HCT116 (cell line): ENCODE data around the gene REEP3. TPM values are rescaled to one million over a fixed set of nuclear protein-coding genes. Genes with fewer than 3 reads are reported as not detected.
"Not testable (repeated sequence)": the region's sequence is repeated elsewhere in the genome, so short reads cannot be mapped to it uniquely, and the experiment has no call there.

ENCODE experiments used
- ATAC-seq: fragments of 200-7000 bp; cut with Tn5 transposase; 2 replicates; pipeline ENCODE4 v1.9.1; 2020; ENCODE audit warnings: mild to moderate bottlenecking, moderate library complexity
- BruUV-seq: library from RNA; stranded (reverse); fragments of 400-500 nt; replicated peaks from 2 replicates; lab custom pipeline; 2021; lab: Mats Ljungman, UMichigan
- CTCF ChIA-PET: fragments of 300-600 bp; sonication (Branson Sonifier 250); formaldehyde crosslinking; loops from one replicate; lab custom pipeline; 2021; ENCODE audit warnings: antibody characterized with exemption; lab: Charles Lee
- POLR2A ChIA-PET: fragments of 300-600, 350-600 bp; sonication (Branson Sonifier 250); formaldehyde crosslinking; loops from one replicate; lab custom pipeline; 2021; ENCODE audit warnings: antibody characterized with exemption; lab: Charles Lee
- RAD21 ChIA-PET, 2 experiments: fragments of 300-600 bp; sonication (Branson Sonifier 250); formaldehyde crosslinking; loops; one replicate each; lab custom pipeline; 2023; ENCODE audit warnings: low total read pairs in 2 of 2; ENCODE audit not compliant: uncharacterized antibody in 2 of 2, unreplicated experiment in 2 of 2, low non-redundant PET in 1 of 2; lab: Charles Lee
- DNase-seq: peaks from one replicate; pipeline ENCODE4 v3.0.0-alpha.2; 2010; ENCODE audit warnings: low read depth, low spot score
- H2AFZ ChIP-seq: fragments of 200-600 bp; shearing (Covaris generic), sonication (generic); 2 replicates; pipeline ENCODE4 v1.6.1; 2017; ENCODE audit warnings: low read depth, mixed run types, mixed read lengths, antibody characterized with exemption, low read length; ENCODE audit not compliant: poor library complexity, severe bottlenecking
- H3K27ac ChIP-seq: 2 replicates; pipeline ENCODE4 v1.5.1; 2012; ENCODE audit warnings: low read depth, low read length
- H3K27me3 ChIP-seq: fragments of 200-600 bp; sonication (generic); 2 replicates; pipeline ENCODE4 v1.6.1; 2016; ENCODE audit warnings: mixed run types, low read length, mixed read lengths; ENCODE audit not compliant: insufficient read depth
- H3K36me3 ChIP-seq, 2 experiments: fragments of 200-500 bp in 1 of 2; fragments of 200-600 bp in 1 of 2; sonication (Bioruptor generic) in 1 of 2; sonication (generic) in 1 of 2; 2 replicates each; pipeline versions ENCODE4 v1.5.1 to v1.6.1; 2014 to 2016; ENCODE audit warnings: low read length in 2 of 2, inconsistent platforms in 1 of 2, mixed read lengths in 1 of 2, mixed run types in 1 of 2; ENCODE audit not compliant: insufficient read depth in 2 of 2, control insufficient read depth in 1 of 2
- H3K4me1 ChIP-seq, 2 experiments: fragments of 200-600 bp in 1 of 2; sonication (generic) in 1 of 2; 2 replicates each; pipeline versions ENCODE4 v1.5.1 to v1.6.1; 2012 to 2017; ENCODE audit warnings: low read length in 2 of 2, inconsistent platforms in 1 of 2, mild to moderate bottlenecking in 1 of 2, mixed read lengths in 1 of 2, mixed run types in 1 of 2, moderate library complexity in 1 of 2; ENCODE audit not compliant: insufficient read depth in 2 of 2, control insufficient read depth in 1 of 2
- H3K4me2 ChIP-seq: fragments of 200-600 bp; sonication (generic); 2 replicates; pipeline ENCODE4 v1.6.1; 2017; ENCODE audit warnings: mixed run types, low read length, mixed read lengths
- H3K4me3 ChIP-seq, 2 experiments: fragments of 200-600 bp in 1 of 2; sonication (generic) in 1 of 2; replicated peaks in 1 of 2; 2 replicates each; pipeline ENCODE4 v1.5.1; 2011 to 2016; ENCODE audit warnings: low read length in 2 of 2, control low read depth in 1 of 2, low read depth in 1 of 2, mild to moderate bottlenecking in 1 of 2, mixed read lengths in 1 of 2, mixed run types in 1 of 2
- H3K79me2 ChIP-seq: fragments of 200-600 bp; sonication (generic); 2 replicates; pipeline ENCODE4 v1.6.1; 2017; ENCODE audit warnings: mild to moderate bottlenecking, mixed run types, low read length, moderate library complexity, mixed read lengths; ENCODE audit not compliant: insufficient read depth
- H3K9ac ChIP-seq: fragments of 200-600 bp; sonication (generic); 2 replicates; pipeline ENCODE4 v1.6.1; 2016; ENCODE audit warnings: low read length, mixed read lengths
- H3K9me2 ChIP-seq: fragments of 200-600 bp; sonication (generic), shearing (Covaris generic); 2 replicates; pipeline ENCODE4 v1.6.1; 2017; ENCODE audit warnings: mixed run types, mild to moderate bottlenecking, moderate library complexity; ENCODE audit not compliant: insufficient read depth
- H3K9me3 ChIP-seq, 2 experiments: fragments of 200-500 bp in 1 of 2; fragments of 200-600 bp in 1 of 2; sonication (Bioruptor generic) in 1 of 2; sonication (generic) in 1 of 2; 2 replicates each; pipeline ENCODE4 v1.6.1; 2014 to 2017; ENCODE audit warnings: low read length in 2 of 2, mixed read lengths in 2 of 2, inconsistent platforms in 1 of 2, low read depth in 1 of 2, mild to moderate bottlenecking in 1 of 2, mixed run types in 1 of 2, moderate library complexity in 1 of 2; ENCODE audit not compliant: control insufficient read depth in 1 of 2, insufficient read depth in 1 of 2
- H4K20me1 ChIP-seq: fragments of 200-600 bp; sonication (generic), shearing (Covaris generic); 2 replicates; pipeline ENCODE4 v1.6.1; 2017; ENCODE audit warnings: mixed run types, mild to moderate bottlenecking, moderate library complexity; ENCODE audit not compliant: insufficient read depth
- CEBPB ChIP-seq: IDR thresholded peaks from 2 replicates; pipeline ENCODE4 v1.6.1; 2012; ENCODE audit warnings: low read depth
- CTCF ChIP-seq, 3 experiments: fragments of 200-600 bp in 1 of 3; sonication (generic) in 1 of 3; IDR thresholded peaks in 2 of 3; conservative IDR thresholded peaks in 1 of 3; 2 replicates each; pipeline ENCODE4 v1.5.1; 2012 to 2017; ENCODE audit warnings: low read depth in 2 of 3, low read length in 2 of 3, antibody characterized with exemption in 1 of 3, borderline replicate concordance in 1 of 3, control low read depth in 1 of 3, mild to moderate bottlenecking in 1 of 3, mixed read lengths in 1 of 3, mixed run types in 1 of 3, moderate library complexity in 1 of 3; ENCODE audit not compliant: insufficient read depth in 1 of 3
- ELF1 ChIP-seq: IDR thresholded peaks from 2 replicates; pipeline ENCODE4 v1.6.1; 2012; ENCODE audit warnings: low read depth, borderline replicate concordance
- TCF7L2 ChIP-seq: IDR thresholded peaks from 2 replicates; pipeline ENCODE4 v1.7.0; 2011; ENCODE audit warnings: borderline replicate concordance, inconsistent platforms; ENCODE audit not compliant: insufficient read depth, insufficient read length; ENCODE audit errors: extremely low read depth
- intact Hi-C: fragments of 100-400 bp; cut with micrococcal nuclease; formaldehyde crosslinking; loops from 2 replicates; pipeline ENCODE4 v1.10.0; 2022
- total RNA-seq: library from RNA; stranded (reverse); gene quantifications from one replicate; pipeline ENCODE4 v1.2.1, GENCODE V29; 2021; ENCODE audit not compliant: unreplicated experiment

Gene REEP3
- total RNA-seq, 1 experiment from 2014 or later: 41.3 TPM

GRCh38 chr10:63491588-63492316 lies 29.4 kb upstream of the REEP3 start:
- Histone ChIP-seq H3K36me3 (no peaks in the 10 kb centered on the region), H3K9ac (no peak overlapping the region), H3K9me3 (no peaks in the 10 kb centered on the region; a peak in 1 of 4 replicates), H3K27me3 (no peaks in the 10 kb centered on the region), H4K20me1 (no peaks in the 10 kb centered on the region), H3K4me3 (no peak overlapping the region), H3K4me1 (peaks cover 28 to 35% of the 10 kb centered on the region in 2 experiments), H3K9me2 (no peaks in the 10 kb centered on the region), H3K27ac (peak overlapping the region; percentile 62; the same call in 1 of the 2 replicates), H2AFZ (no peak overlapping the region), H3K4me2 (peak overlapping the region; percentile 2; the same call in 1 of the 2 replicates), H3K79me2 (peaks cover 77% of the 10 kb centered on the region)
- peak; percentile 74 for ATAC-seq
- CTCF ChIA-PET: interaction anchor here (0.8 to 1.4 kb wide), 2 partner anchors 14 to 325 kb away, joined by 3 read pairs; no protein-coding TSS in a partner anchor
- POLR2A ChIA-PET: interaction anchor here (1.5 kb wide), 1 partner anchor 8 kb away, joined by 5 read pairs; no protein-coding TSS in a partner anchor
- RAD21 ChIA-PET: no interaction called here
- no peak for TF ChIP-seq CTCF (IDR thresholded peaks at IDR 0.05 in 2 of 3, conservative IDR thresholded peaks at IDR 0.05 in 1 of 3; ENCODE audit: borderline replicate concordance in 1 of 3, insufficient read depth in 1 of 3, low read depth in 2 of 3, low read length in 2 of 3)
- peak; percentile 95 for TF ChIP-seq CEBPB
- no peak for TF ChIP-seq ELF1
- TF ChIP-seq TCF7L2: no peak
- no peak for DNase-seq
- no TSS peak for BruUV-seq
- intact Hi-C loops: no loop called here

- BruUV-seq, DNase-seq, H3K9me2 ChIP-seq, H3K4me3 ChIP-seq, H3K36me3 ChIP-seq, H3K9me3 ChIP-seq, H4K20me1 ChIP-seq, H3K9ac ChIP-seq, H2AFZ ChIP-seq, H3K27me3 ChIP-seq, RAD21 ChIA-PET, intact Hi-C loops: not testable (repeated sequence)
- H3K4me2 ChIP-seq: peak overlapping the region; percentile 2; the same call in 1 of the 2 replicates
- H3K27ac ChIP-seq: peak overlapping the region; percentile 62; the same call in 1 of the 2 replicates
- peaks cover 28 to 35% of the 10 kb centered on the region in 2 experiments for H3K4me1 ChIP-seq
- ATAC-seq: peak; percentile 70
- ChIA-PET CTCF (interaction anchor here (1.4 kb wide), 1 partner anchor 325 kb away, joined by 3 read pairs; no protein-coding TSS in a partner anchor), POLR2A (interaction anchor here (0.8 to 1.5 kb wide), 2 partner anchors 9 to 27 kb away, joined by 3 to 5 read pairs; no protein-coding TSS in a partner anchor)
- peaks cover 76% of the 10 kb centered on the region for H3K79me2 ChIP-seq
Measured at GRCh38 chr10:63492317-63492690, 28.9 kb upstream of the REEP3 start.
